ENCODE results near the gene TLN1. TPM values are rescaled to one million over a fixed set of nuclear protein-coding genes. Genes with fewer than 3 reads are reported as not detected.

TLN1 gene
- total RNA-seq, 4 donors from 2014 or later, result 106 to 256 (median 186) TPM

DNA sequence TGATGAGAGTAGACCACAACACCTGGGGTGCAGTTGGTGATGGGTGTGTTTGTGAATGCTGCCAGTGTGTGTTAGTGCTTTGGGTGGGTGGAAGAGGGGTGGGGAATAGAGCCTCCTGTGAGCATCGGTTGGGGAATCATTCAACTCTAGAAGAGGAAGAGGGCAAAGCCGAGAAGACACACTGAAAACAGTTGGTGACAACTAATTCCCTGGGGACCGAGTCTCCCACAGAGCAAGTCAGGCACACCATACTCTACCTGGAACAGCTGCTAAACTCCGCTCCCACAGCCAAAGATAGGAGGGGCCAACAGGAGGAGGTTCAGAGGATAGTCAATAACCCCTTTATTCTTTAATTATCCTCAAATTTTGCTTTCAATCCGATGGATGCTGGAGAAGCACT, 65.4 kb downstream of the TLN1 start:
- intact Hi-C loops (cut with DNase I; ENCODE audit: low total_unique reads) (no loop called here), in situ Hi-C loops (cut with MboI; ENCODE audit: low sequenced_read_pairs in 4 of 4) (loop anchor here in 2 of 4 donors (10.0 to 25.0 kb wide), 2 partner anchors 58 to 104 kb away; a partner anchor contains a TSS)
- Histone ChIP-seq H3K4me1 (peaks cover 4 to 13% of the 10 kb centered on the region in 2 donors), H3K9me3 (no peaks in the 10 kb centered on the region), H3K27me3 (no peaks in the 10 kb centered on the region), H3K27ac (no peak overlapping the region), H3K4me3 (no peak overlapping the region), H3K36me3 (no peaks in the 10 kb centered on the region)
- DNase-seq, result no peak
- TF ChIP-seq CTCF (IDR thresholded peaks at IDR 0.05 in 4 of 5, conservative IDR thresholded peaks at IDR 0.05 in 1 of 5), result no peak
- TF ChIP-seq POLR2A (IDR thresholded peaks at IDR 0.05), result no peak
- no peak for ATAC-seq

- H3K36me3 ChIP-seq, result no peaks in the 10 kb centered on the region
- DNase-seq, result no peak
- in situ Hi-C loops (cut with MboI; ENCODE audit: low sequenced_read_pairs in 4 of 4), result loop anchor here in 2 of 4 donors (10.0 to 25.0 kb wide), 2 partner anchors 59 to 104 kb away; a partner anchor contains a TSS
- H3K4me3 ChIP-seq, result no peak overlapping the region
- H3K9me3 ChIP-seq, result no peaks in the 10 kb centered on the region
- intact Hi-C loops (cut with DNase I; ENCODE audit: low total_unique reads), result no loop called here
- ATAC-seq, result no peak
- H3K4me1 ChIP-seq, result peaks cover 4 to 18% of the 10 kb centered on the region in 2 donors
- no peaks in the 10 kb centered on the region for H3K27me3 ChIP-seq
- TF ChIP-seq POLR2A (IDR thresholded peaks at IDR 0.05) (no peak), CTCF (IDR thresholded peaks at IDR 0.05 in 4 of 5, conservative IDR thresholded peaks at IDR 0.05 in 1 of 5) (no peak)
- no peak overlapping the region for H3K27ac ChIP-seq
Measured at GRCh38 chr9:35666045-35666444, 66.0 kb downstream of the TLN1 start.

GRCh38 chr9:35665471-35665818, 66.5 kb downstream of the TLN1 start:
- peak overlapping the region; percentile 59 to 65 (median 62) for H3K27ac ChIP-seq
- H3K4me3 ChIP-seq, result peak overlapping the region; percentile 46 to 70 (median 60)
- no peaks in the 10 kb centered on the region for H3K9me3 ChIP-seq
- intact Hi-C loops (cut with DNase I; ENCODE audit: low total_unique reads), result no loop called here
- no peak for TF ChIP-seq POLR2A (IDR thresholded peaks at IDR 0.05)
- no peak for TF ChIP-seq CTCF (IDR thresholded peaks at IDR 0.05 in 4 of 5, conservative IDR thresholded peaks at IDR 0.05 in 1 of 5)
- H3K27me3 ChIP-seq, result no peaks in the 10 kb centered on the region
- peaks cover 10 to 24% of the 10 kb centered on the region in 2 donors for H3K4me1 ChIP-seq
- in situ Hi-C loops (cut with MboI; ENCODE audit: low sequenced_read_pairs in 4 of 4), result loop anchor here in 2 of 4 donors (10.0 to 25.0 kb wide), 2 partner anchors 59 to 103 kb away; a partner anchor contains a TSS
- DNase-seq (no peak), ATAC-seq (no peak)
- H3K36me3 ChIP-seq, result peaks cover 0 to 5% of the 10 kb centered on the region in 2 donors

DNA sequence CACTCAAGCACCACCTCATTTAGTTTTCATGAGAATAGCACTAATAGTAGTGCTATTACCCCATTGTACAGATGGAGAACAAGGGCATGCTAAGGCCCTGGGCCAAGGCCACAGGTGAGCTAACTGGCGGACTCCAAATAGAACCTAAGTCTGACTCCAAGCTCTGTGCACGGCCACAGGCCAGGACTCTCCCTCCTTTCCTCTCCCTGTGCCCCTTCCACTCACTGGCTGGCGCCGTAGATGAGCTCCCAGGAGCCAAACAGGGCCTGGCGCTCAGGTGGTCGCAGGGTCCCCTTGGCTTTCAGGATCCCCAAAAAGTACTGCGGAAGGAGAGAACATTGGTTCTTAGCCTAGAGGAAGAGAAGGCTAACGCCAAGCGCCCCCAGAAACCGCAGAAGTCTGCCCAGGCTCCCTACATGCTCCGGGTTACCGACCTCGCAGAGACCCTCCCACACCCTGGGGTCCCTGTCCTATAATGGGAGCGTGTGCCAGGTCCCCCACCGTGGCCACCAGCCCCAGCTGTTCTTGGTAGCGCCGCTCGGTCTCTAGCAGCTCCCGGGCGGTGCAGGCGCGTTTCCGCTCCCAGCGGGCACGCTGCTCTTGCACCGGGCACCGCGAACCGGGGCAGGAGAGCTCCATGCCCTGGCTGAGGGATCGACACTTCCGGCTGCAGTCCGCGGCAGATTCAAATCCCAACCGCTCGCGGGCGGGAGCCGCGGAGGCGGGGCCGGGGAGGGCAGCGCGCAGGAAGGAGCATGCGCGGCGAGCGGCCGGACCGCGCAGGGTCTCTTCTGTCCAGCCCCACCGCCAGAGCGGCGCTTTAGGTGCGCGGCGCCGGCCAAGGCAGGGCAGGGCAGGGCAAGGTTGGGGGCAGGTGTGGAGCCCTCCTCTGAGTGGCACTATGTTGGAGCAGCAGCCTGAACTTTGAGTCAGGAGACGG, 67.2 kb downstream of the TLN1 start, which contains the start of gene ARHGEF39:
Gene ARHGEF39, minus strand, starts transcription at position 665 of the 940 bp plus-strand sequence. Its CDS starts 26 bp downstream, at position 639.
- DNase-seq, result peak; percentile 47 to 80
- no peaks in the 10 kb centered on the region for H3K9me3 ChIP-seq
- TF ChIP-seq POLR2A (IDR thresholded peaks at IDR 0.05) (peak; percentile 15 to 43), CTCF (IDR thresholded peaks at IDR 0.05 in 4 of 5, conservative IDR thresholded peaks at IDR 0.05 in 1 of 5) (no peak)
- H3K27me3 ChIP-seq, result no peaks in the 10 kb centered on the region
- peaks cover 0 to 12% of the 10 kb centered on the region in 2 donors for H3K36me3 ChIP-seq
- peaks cover 16 to 29% of the 10 kb centered on the region in 2 donors for H3K4me1 ChIP-seq
- intact Hi-C loops (cut with DNase I; ENCODE audit: low total_unique reads), result no loop called here
- H3K4me3 ChIP-seq, result peak within 1 kb of the TSS; percentile 46 to 70 (median 60)
- in situ Hi-C loops (cut with MboI; ENCODE audit: low sequenced_read_pairs in 4 of 4), result loop anchor here in 2 of 4 donors (10.0 to 25.0 kb wide), 2 partner anchors 60 to 102 kb away; a partner anchor contains a TSS
- peak within 1 kb of the TSS; percentile 59 to 65 (median 62) for H3K27ac ChIP-seq
- peak; percentile 64 to 73 for ATAC-seq

Data from gastrocnemius medialis (tissue), 4 donors.